Neutrophil (primary cell): ENCODE results near the gene CECR2.

Source experiments
- H3K27ac ChIP-seq: fragments of 200-600 bp; sonication (generic); 2 replicates; pipeline ENCODE4 v1.5.1; 2016; ENCODE audit warnings: mild to moderate bottlenecking, moderate library complexity
- H3K27me3 ChIP-seq: fragments of 200-600 bp; sonication (generic); 2 replicates; pipeline ENCODE4 v1.6.0; 2016; ENCODE audit warnings: mild to moderate bottlenecking
- H3K36me3 ChIP-seq: fragments of 200-600 bp; sonication (generic); 2 replicates; pipeline ENCODE4 v1.5.1; 2017
- H3K4me1 ChIP-seq, 2 experiments: fragments of 200-600 bp in 1 of 2; sonication (generic) in 1 of 2; 1 replicate in 1 of 2; 2 replicates in 1 of 2; pipeline versions ENCODE4 v1.5.1 to v1.6.1; 2013 to 2016; ENCODE audit warnings: low read depth in 1 of 2, low read length in 1 of 2, mild to moderate bottlenecking in 1 of 2, moderate library complexity in 1 of 2; ENCODE audit not compliant: control insufficient read depth in 1 of 2, insufficient read depth in 1 of 2
- H3K4me3 ChIP-seq, 2 experiments: fragments of 200-600 bp in 1 of 2; sonication (generic) in 1 of 2; 1 replicate in 1 of 2; 2 replicates in 1 of 2; pipeline ENCODE4 v1.5.1; 2013 to 2016; ENCODE audit warnings: low read depth in 1 of 2, low read length in 1 of 2, mild to moderate bottlenecking in 1 of 2, moderate library complexity in 1 of 2
- H3K9me3 ChIP-seq: fragments of 200-600 bp; sonication (generic); 2 replicates; pipeline ENCODE4 v1.5.1; 2016
- CTCF ChIP-seq: fragments of 200-600 bp; sonication (generic); IDR thresholded peaks from 2 replicates; pipeline ENCODE4 v1.5.1; 2016; ENCODE audit warnings: antibody characterized with exemption

CECR2 gene

DNA sequence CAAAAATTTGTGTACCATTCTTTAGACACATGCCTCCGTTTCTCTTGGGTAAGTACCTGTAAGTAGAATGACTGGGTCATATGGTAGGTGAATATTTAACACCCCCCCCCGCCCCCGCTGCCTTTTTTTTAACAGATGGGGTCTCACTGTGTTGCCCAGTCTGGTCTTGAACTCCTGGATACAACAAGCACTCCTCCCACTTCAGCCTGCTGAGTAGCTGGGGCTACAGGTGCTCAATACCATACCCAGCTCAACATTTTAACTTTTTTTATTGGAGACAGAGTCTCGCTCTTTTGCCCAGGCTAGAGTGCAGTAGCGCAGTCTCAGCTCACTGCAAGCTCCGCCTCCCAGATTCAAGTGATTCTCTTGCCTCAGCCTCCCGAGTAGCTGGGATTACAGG is 32.5 kb downstream of the CECR2 start:
- Histone ChIP-seq H3K4me3 (no peak overlapping the region), H3K27ac (no peak overlapping the region), H3K9me3 (no peaks in the 10 kb centered on the region), H3K4me1 (no peaks in the 10 kb centered on the region), H3K27me3 (peaks cover 11% of the 10 kb centered on the region), H3K36me3 (no peaks in the 10 kb centered on the region)
- TF ChIP-seq CTCF = no peak

- Histone ChIP-seq H3K9me3 (no peaks in the 10 kb centered on the region), H3K4me1 (no peaks in the 10 kb centered on the region), H3K27ac (no peak overlapping the region), H3K27me3 (peaks cover 11% of the 10 kb centered on the region), H3K4me3 (no peak overlapping the region), H3K36me3 (no peaks in the 10 kb centered on the region)
- no peak for TF ChIP-seq CTCF
Measured at GRCh38 chr22:17402293-17402692, 33.0 kb downstream of the CECR2 start.

GRCh38 chr22:17403906-17404305 is 34.6 kb downstream of the CECR2 start:
- Histone ChIP-seq H3K27me3 (peaks cover 11% of the 10 kb centered on the region), H3K4me3 (no peak overlapping the region), H3K27ac (no peak overlapping the region), H3K36me3 (no peaks in the 10 kb centered on the region), H3K4me1 (no peaks in the 10 kb centered on the region), H3K9me3 (no peaks in the 10 kb centered on the region)
- TF ChIP-seq CTCF = no peak

DNA sequence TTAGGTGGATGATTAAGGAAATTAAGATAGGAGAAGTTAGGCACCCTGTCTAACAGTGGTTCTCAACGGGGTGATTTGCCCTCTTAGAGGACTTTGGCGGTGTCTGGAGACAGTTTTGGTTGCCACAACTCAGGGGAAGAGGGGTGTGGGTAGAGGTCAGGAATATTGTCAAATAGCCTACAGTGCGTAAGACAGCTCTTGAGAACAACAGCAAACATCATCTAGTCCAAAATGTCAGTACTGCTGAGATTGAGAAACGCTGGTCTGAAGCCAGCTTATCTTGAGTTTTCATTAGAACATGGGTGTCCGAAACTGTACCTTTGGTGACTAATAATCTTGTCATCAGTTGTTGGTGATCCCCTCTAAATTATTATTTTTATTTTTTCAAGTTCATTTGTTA is 38.4 kb downstream of the CECR2 start:
- Histone ChIP-seq H3K27ac (no peak overlapping the region), H3K27me3 (peaks cover 7% of the 10 kb centered on the region), H3K4me3 (no peak overlapping the region), H3K9me3 (no peaks in the 10 kb centered on the region), H3K36me3 (no peaks in the 10 kb centered on the region), H3K4me1 (no peaks in the 10 kb centered on the region)
- no peak for TF ChIP-seq CTCF

- H3K4me3 ChIP-seq = no peak overlapping the region
- no peak for TF ChIP-seq CTCF
- no peaks in the 10 kb centered on the region for H3K36me3 ChIP-seq
- H3K4me1 ChIP-seq = no peaks in the 10 kb centered on the region
- no peak overlapping the region for H3K27ac ChIP-seq
- no peaks in the 10 kb centered on the region for H3K9me3 ChIP-seq
- H3K27me3 ChIP-seq = peaks cover 8% of the 10 kb centered on the region
Measured at GRCh38 chr22:17410576-17410975, 41.3 kb downstream of the CECR2 start.

- no peak for TF ChIP-seq CTCF
- Histone ChIP-seq H3K4me1 (no peaks in the 10 kb centered on the region), H3K27me3 (peaks cover 8% of the 10 kb centered on the region), H3K4me3 (no peak overlapping the region), H3K9me3 (no peaks in the 10 kb centered on the region), H3K27ac (no peak overlapping the region), H3K36me3 (no peaks in the 10 kb centered on the region)
Measured at GRCh38 chr22:17411213-17411612, 42.0 kb downstream of the CECR2 start.
